DMS79 treated with DMSO at 0.1 percent for 48 hours (cell line): ENCODE results near the gene MYDGF.
"Not testable (repeated sequence)": the region's sequence is repeated elsewhere in the genome, so short reads cannot be mapped to it uniquely, and the experiment has no call there.

Experiments
- DNase-seq: peaks from one replicate; lab custom pipeline; 2025; lab: John Stamatoyannopoulos, UW

Gene MYDGF

DNA sequence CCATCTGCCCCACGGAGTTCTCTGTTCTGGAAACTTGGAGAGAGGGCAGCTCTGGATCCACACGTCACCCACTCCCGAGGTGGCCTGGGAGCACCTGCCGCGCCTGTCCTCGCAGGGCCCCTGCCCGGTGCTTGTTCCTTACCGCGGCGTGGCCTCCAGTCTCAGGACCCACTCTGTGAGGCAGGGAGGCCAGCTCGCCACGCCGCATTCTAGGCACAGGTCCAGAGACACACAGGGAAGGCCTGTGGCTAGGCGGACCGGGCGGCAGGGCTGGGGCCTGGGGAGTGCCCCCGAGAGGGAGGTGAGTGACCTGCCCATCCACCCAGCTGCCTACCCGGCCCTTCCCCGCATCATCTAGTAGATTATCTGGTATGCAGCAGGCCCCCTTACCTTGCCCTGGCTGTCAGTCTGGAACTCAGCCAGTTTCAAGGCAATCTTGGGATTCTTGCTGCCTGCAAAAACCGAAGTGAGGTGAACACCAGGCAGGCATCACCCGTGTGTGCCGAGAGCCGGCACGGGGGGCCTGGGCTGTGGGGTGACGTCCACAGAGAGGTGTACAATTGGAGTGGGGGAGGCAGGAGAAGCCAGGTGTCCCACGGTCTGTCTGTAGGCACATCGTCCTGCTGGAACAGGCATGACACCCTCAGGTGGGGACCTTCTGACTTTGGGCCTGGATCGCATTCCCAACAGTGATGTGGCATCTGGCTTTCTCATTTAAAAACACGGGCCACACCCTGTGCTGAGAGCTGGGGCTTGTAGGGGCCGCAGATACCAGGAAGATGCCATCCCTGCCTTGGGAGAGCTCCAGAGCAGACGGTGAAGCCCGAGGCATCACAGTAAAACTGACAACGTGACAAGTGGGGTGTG is 29.9 kb upstream of the MYDGF start:
- no peak for DNase-seq

DNA sequence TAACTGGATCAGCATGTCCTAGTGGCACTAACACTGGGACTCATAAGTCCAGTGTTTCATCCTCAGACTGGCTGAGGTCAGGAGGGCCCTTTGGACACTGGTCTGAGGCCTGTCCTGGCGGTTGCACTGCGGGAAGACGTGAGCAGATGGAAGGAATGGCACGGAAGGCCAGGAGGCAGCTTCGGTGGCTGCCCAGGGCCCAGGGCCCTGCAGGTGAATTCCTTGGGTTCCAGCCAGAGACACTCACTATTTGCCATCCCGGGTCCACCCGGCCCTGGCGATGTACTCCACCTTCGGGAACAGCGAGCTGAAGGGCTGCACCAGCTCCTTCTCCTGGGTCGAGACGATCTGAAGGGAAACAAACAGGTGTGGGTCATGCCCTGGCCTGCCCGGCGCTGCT is 27.2 kb upstream of the MYDGF start:
- no peak for DNase-seq

DNA sequence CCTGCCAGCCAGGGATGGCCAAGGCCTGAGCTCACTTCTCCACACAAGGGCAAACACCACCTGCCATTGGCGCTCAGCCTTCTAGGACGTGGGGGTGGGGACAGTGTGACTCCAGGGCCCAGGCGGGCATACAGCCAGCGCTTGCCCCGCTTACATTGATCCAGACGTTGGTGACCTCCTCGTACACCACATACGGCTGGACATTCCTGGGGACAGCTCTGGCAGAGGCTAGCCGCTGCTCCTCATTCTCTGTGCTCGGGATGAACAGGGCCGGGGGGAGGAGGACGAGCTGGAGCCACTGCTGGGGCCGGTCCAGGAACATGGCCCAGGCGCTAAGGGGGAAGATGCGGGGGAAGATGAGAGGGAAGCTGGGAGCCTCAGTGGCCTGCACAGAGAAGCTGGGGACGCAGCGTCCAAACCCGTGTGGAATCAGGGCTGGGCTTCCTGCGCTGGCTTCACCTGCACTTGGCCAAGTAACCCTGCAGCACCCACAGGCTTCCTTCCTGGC is 25.1 kb upstream of the MYDGF start:
- no peak for DNase-seq

DNA sequence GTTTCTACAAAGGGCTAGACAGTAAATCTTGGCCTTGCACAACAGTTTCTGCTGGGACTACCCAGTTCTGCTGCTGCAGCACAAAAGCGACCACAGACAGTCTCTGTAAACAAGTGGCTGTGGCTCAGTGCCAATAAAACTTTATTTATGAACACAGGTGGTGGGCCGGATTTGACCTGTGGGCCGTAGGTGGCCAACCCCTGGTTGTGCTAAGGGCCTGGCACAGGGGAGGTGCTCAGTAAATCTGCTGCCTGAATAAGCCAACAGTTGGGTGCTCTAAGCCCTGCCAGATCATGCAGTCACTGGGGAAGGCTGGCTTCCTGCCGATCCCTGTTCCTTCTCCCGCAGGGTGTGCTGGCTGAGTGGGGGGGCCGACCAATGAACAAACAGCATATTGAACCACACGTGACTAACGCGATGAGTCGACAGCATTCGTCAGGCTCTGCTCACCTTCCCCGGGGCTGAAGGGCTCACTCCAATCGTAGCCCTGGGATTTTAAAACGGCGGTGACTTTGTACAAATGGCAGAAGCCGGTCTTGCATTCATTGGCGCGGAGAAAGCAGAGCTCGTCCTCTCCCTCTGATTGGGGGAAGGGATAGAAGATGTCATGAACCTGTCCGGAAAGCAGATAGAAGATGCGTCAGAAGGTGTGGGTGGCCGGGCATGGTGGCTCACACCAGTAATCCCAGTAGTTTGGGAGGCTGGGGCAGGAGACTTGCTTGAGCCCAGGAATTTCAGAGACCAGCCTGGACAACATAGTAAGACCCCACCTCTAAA is 24.3 kb upstream of the MYDGF start:
- no peak for DNase-seq

DNA sequence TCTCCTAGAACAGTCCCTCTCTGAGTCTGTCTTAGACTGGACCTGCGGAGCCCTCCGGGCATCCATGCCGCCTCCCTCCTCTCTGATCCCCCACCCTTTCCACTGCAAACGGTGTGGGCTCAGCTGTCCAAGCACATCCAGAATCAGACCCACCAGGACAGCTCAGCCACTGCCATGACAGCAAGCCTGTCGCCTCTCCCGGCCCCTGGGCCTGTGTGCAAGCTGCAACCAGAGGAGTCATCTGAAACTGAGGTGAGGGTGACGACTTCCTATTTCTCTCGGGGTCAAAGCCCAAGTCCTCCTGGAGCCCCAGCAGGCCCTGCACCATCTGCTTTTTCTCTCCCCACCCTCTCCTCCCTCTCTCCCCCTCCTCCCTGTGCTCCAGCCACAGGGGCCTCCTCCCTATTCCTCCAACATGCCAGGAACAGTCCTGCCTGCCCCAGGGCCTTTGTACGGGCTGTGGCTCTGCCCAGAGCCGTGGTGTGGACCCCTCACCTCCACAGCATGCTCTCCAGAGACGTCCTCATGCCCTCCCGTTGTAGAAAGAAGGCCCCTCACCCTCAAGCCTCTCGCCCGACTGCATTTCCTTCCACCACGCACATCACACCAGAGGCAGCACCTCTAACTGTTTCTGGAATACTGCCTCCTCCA is 23.5 kb upstream of the MYDGF start:
- no peak for DNase-seq

DNA sequence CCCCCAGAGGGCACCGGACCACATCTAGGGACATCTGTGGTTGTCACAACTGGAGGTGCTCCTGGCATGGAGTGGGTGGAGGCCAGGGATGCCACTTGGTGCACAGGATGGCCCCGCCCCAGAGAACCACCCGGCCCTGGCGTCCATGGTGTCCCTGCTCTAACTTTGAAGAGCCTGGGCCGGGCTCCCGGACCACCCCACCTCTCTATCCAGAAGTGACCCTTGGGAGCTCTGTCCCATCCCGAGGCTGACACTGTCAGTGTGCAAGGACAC is 22.9 kb upstream of the MYDGF start:
- DNase-seq: no peak

DNA sequence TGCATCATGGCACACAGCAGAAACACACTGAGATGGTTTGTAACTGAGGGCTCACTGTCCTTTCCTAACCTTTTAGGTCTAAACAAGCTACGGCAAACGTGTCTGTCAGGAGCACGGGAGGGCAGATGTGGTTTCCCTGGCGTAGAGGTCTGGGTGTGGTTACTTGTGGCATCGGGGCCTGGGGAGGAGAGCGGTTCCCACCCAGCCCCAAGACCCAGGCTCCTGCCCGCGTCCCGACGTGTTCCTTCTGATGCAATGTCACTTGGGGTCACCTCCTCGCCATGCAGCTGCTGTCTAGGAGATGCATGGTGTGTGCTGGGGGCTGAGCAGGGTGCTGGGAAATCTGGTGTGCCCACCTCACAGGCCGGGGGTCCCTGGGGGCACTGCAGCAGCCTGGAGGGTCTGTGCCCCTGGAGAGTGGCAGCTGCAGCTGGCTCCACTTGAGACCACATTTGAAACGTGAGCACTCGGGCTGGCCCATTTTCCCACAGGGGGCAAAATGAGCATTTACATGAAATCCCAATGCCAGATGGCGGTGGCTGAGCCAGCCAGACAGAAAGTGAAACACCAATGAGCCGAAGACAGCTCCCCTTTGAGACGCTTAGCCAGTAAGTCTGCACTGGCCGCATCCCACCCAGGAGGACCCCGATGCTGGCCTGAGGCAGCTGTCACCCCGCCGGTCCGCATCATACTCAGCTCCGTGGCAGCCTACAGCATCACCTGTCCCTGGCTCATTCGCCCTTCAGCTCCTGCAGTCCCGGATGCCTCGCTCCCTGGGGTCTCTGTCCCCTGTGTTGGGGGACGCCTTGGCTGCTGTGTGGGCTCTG is 22.3 kb upstream of the MYDGF start:
- DNase-seq: no peak

DNA sequence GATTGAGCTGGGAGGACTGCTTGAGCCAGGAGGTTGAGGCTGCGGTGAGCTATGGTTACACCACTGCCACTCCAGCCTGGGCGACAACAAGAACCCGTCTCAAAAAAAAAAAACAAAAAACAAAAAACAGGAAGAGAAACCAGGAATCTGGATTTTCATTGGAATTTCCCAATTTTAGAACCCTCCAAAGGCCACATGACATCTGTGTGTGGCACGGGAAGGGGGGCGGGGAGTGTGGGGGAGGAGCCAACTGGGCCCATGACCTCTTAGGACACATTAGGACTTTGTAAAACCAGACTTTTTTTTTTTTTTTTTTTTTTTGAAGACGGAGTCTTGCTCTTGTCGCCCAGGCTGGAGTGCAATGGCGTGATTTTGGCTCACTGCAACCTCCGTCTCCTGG is 21.2 kb upstream of the MYDGF start:
- DNase-seq: no peak

DNA sequence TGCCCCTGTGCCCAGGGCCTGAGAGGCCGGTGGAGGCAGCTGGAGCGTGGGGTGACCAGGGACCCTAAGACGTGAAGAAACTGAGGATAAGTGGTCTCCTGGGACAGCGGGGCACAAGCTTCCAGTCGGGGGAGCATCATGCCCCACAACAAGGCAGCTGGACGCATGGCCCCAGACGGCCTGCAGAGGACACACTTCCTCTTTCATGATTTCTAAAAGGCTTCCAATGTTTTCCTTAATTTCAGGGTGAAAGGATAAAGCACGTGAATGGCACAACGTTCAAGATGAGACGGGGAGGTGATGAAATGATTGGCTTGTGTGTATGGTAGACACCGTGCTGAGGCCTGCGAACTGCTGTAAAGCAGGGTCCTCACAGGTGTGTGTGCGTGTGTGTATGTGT is 20.2 kb upstream of the MYDGF start:
- DNase-seq: no peak

DNA sequence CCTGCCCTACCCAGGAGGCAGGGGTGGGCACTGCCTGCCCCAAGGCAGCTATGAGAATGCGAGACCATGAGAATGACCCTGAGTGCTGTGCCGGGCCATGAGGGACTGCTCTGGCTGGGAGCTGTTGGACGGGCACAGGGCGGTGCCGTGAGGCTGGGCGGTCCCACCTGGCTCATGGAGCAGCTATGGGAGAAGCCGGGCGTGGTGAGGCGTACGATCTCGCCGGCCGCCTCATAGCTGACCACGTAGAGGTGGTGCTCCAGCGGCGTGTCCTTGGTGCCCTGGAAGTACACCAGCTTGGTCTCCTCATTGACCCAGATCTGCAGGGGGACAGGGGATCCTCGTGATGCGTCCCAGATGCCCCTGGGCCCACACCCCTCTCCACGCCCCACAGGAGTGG is 19.3 kb upstream of the MYDGF start:
- DNase-seq: no peak

DNA sequence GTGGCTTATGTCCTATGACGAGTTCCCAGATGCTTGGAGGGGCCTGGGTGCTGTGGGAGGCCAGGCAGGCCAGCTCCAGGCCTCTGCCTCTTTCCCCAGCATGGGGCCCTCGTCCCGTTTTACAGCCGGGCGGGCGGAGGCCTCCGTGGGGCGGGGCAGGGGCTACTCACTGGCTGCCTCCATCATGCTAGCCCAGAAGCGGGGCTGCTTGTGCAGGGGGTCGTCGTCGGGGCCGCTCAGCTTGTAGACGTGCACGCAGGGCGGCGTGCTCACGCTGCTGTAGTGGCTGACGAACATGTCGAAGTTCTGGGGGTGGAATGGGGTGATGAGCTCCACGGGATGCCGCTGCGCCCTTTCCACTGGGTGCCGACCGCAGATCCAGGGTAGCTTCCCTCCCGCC is 18.4 kb upstream of the MYDGF start:
- DNase-seq: no peak

DNA sequence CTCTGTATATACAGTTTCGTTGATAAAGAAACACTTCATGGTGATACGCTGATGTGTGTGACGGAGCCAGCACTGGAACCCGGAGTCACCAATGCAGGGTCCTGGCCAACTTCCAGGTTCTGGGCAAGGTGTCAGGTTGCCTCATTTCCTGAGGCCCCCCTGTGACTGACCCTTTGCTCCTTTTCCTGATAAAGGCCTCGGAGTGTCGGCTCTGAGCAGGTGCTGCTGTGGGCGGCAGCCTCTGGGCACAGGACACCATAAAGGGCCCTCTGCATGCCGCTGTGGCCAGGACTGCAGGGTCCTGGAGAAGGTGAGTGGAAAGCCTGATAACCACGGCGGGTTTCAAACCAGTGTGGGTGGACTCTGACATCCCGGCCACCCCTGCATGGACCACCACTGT is 17.3 kb upstream of the MYDGF start:
- no peak for DNase-seq

DNA sequence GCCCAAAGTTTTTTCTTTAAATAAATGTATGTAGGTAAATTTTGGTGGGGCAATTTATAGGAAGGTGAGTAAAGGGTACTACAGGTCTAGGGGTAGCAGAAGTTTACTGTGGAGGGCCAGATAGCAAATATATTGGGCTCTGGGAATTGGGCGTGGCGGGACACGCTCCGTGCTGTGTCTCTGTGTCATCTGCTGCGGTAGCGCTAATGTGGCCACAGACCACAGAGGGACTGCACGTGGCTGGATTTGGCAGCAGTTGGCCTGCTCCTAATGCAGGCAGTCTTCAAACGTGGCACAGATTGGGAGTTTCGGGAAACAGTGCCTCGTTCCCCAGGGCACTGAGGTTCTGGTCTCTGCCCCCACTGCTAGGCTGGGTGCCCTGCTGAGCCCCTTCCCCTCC is 16.6 kb upstream of the MYDGF start:
- no peak for DNase-seq

DNA sequence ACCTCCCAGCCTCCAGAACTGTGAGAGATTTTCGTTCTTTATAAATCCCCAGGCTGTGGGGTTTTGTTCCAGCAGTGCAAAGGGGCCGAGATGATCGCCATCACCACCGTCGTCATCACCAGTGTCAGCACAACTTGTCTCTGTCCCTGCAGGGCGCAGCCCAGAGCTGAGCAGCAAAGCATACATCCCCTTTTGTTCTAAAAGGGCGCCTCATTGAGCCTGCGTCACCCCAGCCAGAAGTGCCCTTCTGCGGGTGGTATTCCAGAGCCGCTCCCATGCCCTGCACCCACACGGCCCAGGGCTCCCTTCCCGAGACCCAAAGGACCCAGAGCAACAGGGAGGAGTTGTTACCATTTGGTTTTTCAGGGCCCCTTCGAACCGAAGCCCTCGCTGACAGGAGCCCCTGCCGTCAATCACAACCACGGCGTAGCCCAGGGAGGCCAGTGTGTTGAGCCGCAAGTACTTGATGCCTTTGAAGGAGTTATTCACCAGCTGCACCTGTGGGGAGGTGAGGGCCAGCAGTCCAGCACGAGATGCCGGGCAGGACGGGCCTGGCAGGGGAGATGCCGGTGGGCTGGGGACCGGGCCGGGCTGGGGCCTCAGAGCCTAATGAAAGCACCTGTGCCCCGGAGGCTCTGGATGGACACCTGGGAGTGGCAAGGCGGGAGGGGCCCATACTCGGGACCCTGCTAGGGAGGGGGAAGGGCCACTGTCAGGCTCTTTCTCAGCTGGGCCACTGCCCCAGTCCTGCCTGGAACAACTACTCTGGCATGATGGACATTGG is 14.4 kb upstream of the MYDGF start:
- DNase-seq: no peak

DNA sequence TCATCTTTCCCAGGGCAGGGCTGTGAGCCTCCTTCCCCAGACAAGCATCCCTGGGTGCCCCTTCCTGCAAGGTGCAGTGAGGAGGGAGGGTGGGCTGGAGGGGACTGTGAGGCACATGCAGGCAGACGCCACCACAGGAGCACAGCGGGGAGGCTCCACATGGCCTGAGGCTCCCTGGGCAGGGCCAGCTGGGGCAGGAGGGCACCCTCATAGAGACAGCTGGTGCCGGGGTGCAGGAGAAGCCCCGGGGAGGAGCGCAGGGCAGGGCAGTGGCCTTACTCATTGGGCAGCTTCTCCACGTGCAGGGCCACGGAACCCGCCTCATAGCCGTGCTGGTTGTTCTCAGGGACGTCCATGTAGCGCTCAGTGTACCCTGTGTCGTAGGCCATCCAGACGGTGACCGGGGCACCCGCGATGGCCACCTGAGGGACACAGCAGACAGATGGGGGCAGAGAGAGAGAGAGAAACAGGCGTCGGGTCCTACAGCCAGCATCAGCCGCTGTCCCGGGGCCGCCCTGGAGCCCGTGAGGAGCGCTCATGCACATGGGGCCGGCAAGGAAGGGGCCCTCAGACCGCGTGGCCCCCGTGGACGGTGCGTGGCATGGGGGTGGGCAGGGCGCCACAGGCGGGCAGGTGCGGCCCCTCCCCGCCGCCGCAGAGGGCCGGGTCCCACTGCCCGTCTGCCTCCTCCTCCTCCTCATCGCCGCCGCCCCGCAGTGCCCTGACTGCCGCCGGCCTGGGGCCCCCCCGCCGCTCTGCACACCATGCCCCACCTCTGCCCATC is 12.5 kb upstream of the MYDGF start:
- DNase-seq: no peak

DNA sequence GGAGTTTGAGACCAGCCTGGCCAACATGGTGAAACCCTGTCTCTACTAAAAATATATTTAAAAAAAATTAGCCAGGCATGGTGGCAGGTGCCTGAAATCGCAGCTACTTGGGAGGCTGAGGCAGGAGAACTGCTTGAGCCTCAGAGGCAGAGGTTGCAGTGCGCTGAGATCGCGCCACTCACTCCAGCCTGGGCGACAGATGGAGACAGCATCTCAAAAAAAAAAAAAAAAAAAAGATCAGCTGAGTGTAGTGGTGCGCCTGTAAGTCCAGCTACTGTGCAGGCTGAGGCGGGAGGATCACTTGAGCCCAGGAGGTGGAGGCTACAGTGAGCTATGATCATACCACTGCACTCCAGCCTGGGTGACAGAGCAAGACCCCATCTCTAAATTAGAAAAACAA is 9.9 kb upstream of the MYDGF start:
- DNase-seq: not testable (repeated sequence)

DNA sequence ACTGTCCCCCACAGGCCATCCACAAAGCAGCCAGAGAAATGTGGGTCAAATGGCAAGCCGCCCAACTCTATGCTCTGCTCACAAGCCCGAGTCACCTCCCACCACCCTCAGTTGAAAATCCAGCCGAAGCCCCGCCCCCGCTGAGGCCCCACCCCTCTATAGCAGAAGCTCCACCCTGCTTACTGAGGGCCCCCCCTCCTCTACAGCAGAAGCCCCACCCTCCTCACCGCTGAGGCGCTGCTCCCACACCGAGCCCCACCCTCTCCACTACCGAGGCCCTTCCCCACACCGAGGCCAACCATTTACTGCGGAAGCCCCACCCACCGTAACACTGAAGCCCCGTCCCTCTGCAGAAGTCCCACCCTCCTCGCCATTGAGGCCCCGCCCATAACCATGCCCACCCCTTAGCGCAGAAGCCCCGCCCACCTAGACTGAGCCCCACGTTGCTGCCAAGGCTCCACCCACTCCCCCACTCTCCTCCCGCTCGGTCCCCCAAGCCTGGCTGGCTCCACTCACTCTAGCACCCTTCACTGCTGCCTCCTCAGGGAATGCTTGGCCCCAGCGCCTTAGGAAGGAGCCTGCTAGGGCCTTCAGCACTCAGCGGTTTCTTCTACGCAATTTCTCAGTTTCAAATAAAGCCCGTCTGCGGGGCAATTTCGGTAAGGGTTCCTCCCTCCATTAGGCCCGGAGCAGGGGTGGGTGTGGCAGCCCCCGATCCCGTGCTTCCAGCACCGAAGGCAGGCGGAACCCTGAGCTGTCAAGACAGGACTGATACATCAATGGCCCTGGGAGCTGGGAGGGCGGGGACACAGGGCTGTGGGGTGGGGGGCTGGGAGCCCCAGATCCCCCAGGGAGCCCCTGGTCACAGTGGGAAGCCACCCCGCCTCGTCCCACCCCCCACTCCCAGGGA is 9.0 kb upstream of the MYDGF start:
- DNase-seq: no peak

DNA sequence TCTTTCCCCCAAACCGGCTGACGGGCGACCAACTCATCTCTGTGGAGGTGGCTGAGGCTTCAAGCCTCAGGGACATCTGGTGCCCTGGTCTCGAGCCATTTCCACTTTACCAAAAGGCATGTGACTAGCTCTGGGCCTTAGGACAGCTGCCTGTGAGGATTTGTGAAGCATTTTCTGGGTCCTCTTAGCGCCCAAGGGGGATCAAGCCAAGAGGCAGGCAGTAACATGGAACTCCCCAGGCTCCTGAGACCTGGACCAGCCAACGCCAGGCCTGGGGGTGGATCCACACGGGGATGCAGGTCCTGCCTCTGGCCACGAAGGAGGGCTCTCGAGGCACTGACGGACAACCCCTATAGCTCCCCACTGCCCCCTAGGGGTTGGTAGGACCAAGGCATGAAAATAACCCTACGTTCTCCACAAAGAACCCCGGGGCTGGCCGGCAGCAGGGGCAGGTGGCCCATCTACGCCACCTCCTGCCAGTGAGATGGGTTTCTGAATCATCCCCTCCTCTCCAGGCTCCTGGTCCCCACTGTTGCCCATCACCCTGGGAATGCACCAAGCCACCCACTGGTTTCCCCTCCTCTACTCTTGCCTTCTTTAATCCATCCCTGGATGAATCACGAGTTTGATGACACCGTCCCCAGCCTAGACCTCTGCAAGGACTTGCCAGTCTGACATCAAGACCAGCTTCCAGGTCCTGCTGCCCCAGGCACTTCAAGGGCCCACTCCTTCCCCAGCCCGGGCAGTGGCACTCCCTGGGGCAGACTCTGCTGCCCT is 7.0 kb upstream of the MYDGF start:
- DNase-seq: no peak

DNA sequence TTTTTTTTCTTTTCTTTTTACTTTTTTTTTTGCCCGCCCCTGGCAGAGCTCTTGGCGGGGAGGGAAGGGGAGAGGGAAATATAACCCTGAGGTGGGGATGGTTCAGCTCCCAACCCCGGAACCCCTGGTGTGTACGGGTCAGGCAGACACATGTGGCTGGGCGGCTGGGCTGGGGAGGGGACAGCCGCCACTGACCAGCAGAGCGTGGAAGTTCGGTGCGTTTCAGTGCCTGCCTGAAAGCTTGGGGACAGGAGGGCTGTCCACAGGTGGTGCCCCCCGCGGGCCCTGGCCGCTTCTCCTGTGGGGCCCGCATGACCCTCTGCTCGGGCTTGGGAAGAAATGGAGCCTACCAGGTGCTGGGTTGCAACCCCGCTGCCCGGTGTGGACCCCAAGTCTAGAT is 5.2 kb upstream of the MYDGF start:
- DNase-seq: no peak
